ENCODE measurements around the gene FXYD2.
"Not testable (repeated sequence)": the region's sequence is repeated elsewhere in the genome, so short reads cannot be mapped to it uniquely, and the experiment has no call there.

Gene FXYD2

GRCh38 chr11:117824571-117825537 lies at the start of gene FXYD2:
Gene FXYD2, minus strand, starts transcription at chr11:117824744. Its CDS starts 66 bp downstream, at chr11:117824678.
- DNase-seq (ENCODE audit: low read depth in 3 of 3): no peak

- DNase-seq (ENCODE audit: low read depth in 3 of 3): no peak
Measured at GRCh38 chr11:117873828-117874125, 49.2 kb upstream of the FXYD2 start.

GRCh38 chr11:117872975-117873827 lies 48.7 kb upstream of the FXYD2 start:
- no peak for DNase-seq (ENCODE audit: low read depth in 3 of 3)

- no peak for DNase-seq (ENCODE audit: low read depth in 3 of 3)
Measured at GRCh38 chr11:117872420-117872961, 47.9 kb upstream of the FXYD2 start.

GRCh38 chr11:117871784-117872183 lies 47.2 kb upstream of the FXYD2 start:
- DNase-seq (ENCODE audit: low read depth in 3 of 3): no peak

GRCh38 chr11:117871160-117871559 lies 46.6 kb upstream of the FXYD2 start:
- no peak for DNase-seq (ENCODE audit: low read depth in 3 of 3)

GRCh38 chr11:117870103-117870952 lies 45.8 kb upstream of the FXYD2 start:
- DNase-seq (ENCODE audit: low read depth in 3 of 3): no peak

GRCh38 chr11:117869604-117870003 lies 45.1 kb upstream of the FXYD2 start:
- DNase-seq (ENCODE audit: low read depth in 3 of 3): no peak

- DNase-seq (ENCODE audit: low read depth in 3 of 3): no peak
Measured at GRCh38 chr11:117868815-117869561, 44.4 kb upstream of the FXYD2 start.

- no peak for DNase-seq (ENCODE audit: low read depth in 3 of 3)
Measured at GRCh38 chr11:117868088-117868487, 43.5 kb upstream of the FXYD2 start.

- DNase-seq (ENCODE audit: low read depth in 3 of 3): no peak
Measured at GRCh38 chr11:117866526-117866925, 42.0 kb upstream of the FXYD2 start.

GRCh38 chr11:117865546-117865945 lies 41.0 kb upstream of the FXYD2 start:
- DNase-seq (ENCODE audit: low read depth in 3 of 3): not testable (repeated sequence)

- no peak for DNase-seq (ENCODE audit: low read depth in 3 of 3)
Measured at GRCh38 chr11:117863383-117863782, 38.8 kb upstream of the FXYD2 start.

- no peak for DNase-seq (ENCODE audit: low read depth in 3 of 3)
Measured at GRCh38 chr11:117862753-117863152, 38.2 kb upstream of the FXYD2 start.

GRCh38 chr11:117862019-117862725 lies 37.6 kb upstream of the FXYD2 start:
- DNase-seq (ENCODE audit: low read depth in 3 of 3): no peak

- DNase-seq (ENCODE audit: low read depth in 3 of 3): no peak
Measured at GRCh38 chr11:117861151-117862018, 36.8 kb upstream of the FXYD2 start.

GRCh38 chr11:117860139-117860538 lies 35.6 kb upstream of the FXYD2 start:
- no peak for DNase-seq (ENCODE audit: low read depth in 3 of 3)

GRCh38 chr11:117859488-117860112 lies 35.1 kb upstream of the FXYD2 start:
- DNase-seq (ENCODE audit: low read depth in 3 of 3): no peak

GRCh38 chr11:117859061-117859460 lies 34.5 kb upstream of the FXYD2 start:
- DNase-seq (ENCODE audit: low read depth in 3 of 3): no peak
